GM19035 (cell line): ENCODE results near the gene FKBP3.
"Not testable (repeated sequence)": the region's sequence is repeated elsewhere in the genome, so short reads cannot be mapped to it uniquely, and the experiment has no call there.

ENCODE experiments used
- ATAC-seq: cut with Tn5 transposase; IDR thresholded peaks from one replicate; pipeline ENCODE4 v1.9.1; 2021; ENCODE audit not compliant: unreplicated experiment

FKBP3 gene

GRCh38 chr14:45134051-45134958 lies at the start of gene FKBP3:
TSS of gene FKBP3 (minus strand) at chr14:45134481. CDS start at chr14:45134456, 25 bp downstream.
- peak; percentile 88 for ATAC-seq

GRCh38 chr14:45181806-45182205 lies 47.5 kb upstream of the FKBP3 start:
- ATAC-seq: no peak

- no peak for ATAC-seq
These were observed 47.0 kb upstream of the FKBP3 start for GRCh38 chr14:45181329-45181728.

DNA sequence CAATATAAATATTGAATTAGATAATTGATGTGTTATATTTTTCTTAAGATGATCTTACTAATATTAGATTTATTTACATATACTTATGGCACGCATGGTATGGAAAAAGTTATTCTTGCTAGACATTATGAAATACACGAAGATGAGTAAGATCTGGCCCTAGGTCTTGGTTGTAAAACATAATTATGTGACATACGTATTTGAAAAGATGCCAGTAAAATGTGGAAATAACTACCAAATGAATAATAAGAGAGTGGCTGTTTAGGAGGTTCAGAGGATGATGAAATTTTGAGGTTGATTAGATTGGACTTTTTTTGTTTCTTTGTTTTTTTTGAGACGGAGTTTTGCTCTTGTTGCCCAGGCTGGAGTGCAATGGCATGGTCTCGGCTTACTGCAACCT lies 42.8 kb upstream of the FKBP3 start:
- no peak for ATAC-seq

- no peak for ATAC-seq
These were observed 35.6 kb upstream of the FKBP3 start for GRCh38 chr14:45169906-45170305.

DNA sequence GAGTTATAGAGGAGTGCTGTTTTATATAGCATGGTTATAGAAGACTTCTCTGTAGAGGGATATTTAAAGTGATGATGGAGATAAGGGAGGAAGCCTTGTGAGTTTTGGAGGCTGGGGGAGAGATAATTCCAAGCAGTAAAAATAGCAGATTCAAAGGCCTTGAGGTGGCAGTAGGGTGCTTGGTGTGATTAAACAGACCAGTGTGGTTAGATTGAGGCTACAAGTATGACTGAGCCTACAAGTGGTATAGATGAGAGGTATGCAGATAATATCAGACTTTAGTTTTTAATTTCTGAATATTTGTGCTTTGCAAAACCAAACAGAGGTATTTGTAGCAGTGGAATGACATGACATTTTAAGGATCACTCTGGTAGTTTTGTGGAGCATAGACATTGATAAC lies 21.8 kb upstream of the FKBP3 start:
- ATAC-seq: peak; percentile 64

- no peak for ATAC-seq
These were observed 16.2 kb upstream of the FKBP3 start for GRCh38 chr14:45150386-45150890.

GRCh38 chr14:45149602-45150001 lies 15.3 kb upstream of the FKBP3 start:
- ATAC-seq: no peak

- ATAC-seq: no peak
These were observed 10.9 kb upstream of the FKBP3 start for GRCh38 chr14:45145214-45145613.

DNA sequence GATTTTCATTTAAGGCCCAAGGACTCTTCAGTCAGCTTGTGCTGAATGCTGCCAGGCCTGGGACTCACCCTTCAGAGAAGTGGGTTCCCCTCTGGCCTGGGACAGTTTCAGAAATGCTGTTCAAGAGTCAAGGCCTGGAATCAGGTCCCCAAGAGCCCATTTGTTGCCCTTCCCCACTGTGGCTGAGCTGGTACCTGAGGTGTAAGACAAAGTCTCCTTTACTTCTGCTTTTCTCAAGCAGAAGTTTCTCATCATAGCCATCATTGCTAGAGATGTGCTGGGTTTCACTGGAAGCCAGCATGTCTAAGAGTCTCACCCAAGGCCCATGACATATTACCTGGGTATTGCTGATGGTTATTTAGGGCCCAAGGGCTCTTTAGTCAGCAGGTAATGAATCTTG lies 10.4 kb upstream of the FKBP3 start:
- peak; percentile 49 for ATAC-seq

DNA sequence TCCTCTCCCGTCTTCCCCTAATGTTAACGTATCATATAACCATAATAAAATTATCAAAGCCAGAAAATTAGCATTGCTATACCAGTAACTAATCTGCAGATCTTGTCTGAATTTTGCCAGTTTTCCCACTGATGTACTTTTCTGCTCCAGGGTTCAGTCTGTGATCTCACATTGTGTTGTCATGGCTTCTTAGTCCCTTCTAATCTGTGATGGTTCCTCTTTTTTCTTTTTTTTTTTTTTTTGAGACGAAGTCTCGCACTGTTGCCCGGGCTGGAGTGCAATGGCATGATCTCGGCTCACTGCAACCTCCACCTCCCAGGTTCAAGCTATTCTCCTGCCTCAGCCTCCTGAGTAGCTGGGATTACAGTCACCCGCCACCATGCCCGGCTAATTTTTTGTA lies 7.8 kb upstream of the FKBP3 start:
- not testable (repeated sequence) for ATAC-seq

DNA sequence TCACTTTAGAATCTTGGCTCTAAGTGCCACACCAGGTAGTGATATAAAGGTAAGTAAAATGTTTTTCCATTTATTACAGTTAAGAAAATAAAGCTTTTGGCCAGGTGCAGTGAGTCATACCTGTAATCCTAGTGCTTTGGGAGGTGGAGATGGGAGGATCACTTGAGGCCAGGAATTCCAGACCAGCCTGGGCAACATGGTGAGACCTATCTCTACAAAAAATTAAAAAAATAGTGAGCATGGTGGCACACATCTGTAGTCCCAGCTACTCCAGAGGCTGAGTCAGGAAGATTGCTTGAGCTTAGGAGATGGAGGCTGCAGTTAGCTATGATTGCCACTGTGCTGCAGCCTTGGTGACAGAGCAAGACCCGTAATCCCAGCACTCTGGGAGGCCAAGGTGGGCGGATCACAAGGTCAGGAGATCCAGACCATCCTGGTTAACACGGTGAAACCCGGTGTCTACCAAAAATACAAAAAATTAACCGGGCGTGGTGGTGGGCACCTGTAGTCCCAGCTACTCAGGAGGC lies 6.4 kb upstream of the FKBP3 start:
- no peak for ATAC-seq

DNA sequence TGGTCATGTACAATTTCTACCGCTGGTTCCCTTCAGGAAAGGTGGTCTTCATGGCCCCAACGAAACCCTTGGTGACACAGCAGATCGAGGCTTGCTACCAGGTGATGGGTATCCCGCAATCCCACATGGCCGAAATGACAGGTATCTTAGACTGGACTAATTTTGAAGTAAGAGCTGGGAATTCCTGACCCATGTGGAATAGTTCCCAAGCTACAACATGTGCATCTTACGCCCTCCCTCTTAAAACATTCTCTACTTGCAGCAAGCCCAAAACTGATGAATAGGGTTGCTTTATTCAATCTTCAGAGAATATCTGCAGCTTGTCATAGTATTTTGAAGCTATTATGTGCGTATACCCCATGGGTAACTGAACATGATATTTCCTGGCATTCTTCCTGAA lies 2.1 kb upstream of the FKBP3 start:
- ATAC-seq: no peak

- peak; percentile 40 for ATAC-seq
These were observed 1.5 kb upstream of the FKBP3 start, which contains the start of gene FANCM for GRCh38 chr14:45135659-45136395. TSS of gene FANCM (plus strand) at chr14:45135930. CDS start at chr14:45136032, 102 bp downstream.

DNA sequence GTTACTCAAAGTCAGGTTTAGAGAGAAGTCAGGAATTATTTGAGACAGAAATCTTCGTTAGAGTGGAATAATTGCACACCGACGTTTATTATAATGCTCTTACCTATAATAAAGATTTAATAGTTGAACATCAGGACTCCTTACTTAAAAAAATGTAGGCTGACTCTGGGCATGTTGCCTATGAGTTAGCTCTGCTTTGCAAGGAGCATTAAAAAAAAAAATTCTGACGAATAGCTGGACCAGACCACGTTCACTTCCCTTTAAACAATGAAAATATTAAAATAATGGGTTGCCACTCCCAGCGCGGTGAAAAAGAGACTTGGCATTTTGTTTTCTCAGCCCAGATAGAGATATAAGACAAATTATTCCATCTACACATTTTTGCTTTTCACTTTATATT lies 875 bp upstream of the FKBP3 start:
- no peak for ATAC-seq

DNA sequence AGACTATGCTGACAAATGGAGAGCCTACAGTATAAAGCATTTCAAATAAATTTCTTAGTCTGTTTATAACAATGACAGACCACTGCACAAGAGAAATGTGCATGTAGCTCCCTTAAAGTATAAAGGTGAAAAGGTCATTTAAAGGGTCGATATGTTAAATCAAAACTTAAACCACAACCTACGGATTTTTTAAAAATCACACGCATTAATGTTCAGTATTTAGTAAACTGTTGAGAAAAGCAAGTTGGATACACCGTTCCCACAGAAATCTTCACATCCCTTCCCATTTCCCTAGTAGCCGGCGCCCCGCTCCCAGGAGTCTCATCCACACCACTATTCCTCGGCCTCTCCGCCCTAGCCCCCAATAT lies 614 bp downstream of the FKBP3 start:
- no peak for ATAC-seq

DNA sequence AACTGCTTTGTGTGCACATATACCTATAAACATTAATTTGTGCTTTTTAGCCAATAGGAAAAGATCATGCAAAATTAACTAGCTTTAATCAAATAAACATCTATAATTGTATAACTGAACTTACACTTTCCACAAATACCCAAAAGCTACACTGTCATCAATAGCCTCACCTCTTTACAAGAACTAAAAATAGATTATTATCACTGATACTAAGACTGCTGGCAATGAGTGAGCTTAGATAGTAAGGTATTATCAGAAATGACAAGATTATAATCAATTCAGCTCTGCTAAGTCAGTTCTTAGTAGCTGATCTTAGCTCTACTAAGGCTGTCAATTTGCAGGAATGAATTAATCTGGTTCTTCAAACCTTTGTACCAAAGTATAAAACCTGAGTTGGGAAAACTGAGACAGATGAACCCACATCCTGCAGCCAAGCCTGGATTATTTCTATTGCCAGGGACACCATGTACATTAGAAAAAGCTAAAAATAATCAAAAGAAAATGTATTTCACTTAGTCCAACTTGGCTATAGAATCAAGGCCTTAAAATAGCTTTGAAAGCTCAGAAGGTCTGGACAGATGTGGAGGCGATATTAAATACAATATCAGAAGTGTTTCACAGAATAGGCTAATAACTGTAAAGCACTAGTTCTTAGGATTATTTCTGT lies 5.2 kb downstream of the FKBP3 start:
- no peak for ATAC-seq

DNA sequence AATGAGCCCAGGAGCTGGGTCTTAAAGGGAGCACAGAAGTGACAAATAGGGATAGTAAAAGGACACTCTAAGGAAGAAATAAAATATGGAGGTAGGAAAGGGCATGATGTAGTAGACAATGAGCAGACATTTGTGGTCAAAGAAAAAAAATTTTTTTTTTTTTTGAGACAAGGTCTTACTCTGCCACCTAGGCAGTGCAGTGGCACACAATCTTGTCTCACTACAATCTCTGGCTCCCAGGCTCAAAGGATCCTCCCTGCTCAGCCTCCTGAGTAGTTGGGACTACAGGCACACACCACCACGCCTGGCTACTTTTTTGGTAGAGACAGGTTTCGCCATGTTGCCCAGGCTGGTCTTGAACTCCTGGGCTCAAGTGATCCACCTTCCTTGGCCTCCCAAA lies 8.5 kb downstream of the FKBP3 start:
- ATAC-seq: no peak

GRCh38 chr14:45123271-45123670 lies 11.0 kb downstream of the FKBP3 start:
- ATAC-seq: no peak

DNA sequence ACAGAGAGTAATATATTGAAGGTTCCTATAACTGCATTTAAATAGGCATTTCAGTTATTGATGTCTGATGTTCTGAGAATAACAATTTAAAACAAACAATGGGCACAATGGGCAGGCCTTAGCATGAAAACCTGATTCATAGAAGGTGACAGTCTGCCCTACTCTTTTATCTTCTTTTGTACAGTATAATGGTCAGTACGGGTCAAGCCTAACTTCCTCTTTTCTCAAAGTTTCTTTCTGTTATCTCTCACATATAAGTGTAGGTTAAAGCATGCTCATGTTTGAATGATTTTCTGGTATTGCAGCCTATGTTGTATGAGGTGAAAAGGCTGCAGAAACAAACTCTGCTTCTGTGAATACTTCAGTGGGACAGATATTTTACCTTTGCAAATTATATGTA lies 14.2 kb downstream of the FKBP3 start:
- ATAC-seq: no peak

DNA sequence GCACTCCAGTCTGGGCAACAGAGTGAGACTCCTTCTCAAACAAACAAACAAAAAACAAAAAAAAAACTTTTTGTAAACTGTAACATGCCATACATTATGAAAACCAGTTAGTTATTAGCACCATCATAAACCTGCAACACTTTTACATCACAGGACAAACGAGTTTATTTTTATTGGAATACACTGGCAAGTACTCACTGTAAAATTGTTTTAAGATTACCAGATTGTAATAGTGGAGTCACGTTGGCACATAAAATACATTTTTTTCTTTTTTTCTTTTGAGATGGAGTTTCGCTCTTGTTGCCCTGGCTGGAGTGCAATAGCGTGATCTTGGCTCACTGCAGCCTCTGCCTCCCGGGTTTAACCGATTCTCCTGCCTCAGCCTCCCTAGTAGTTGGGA lies 15.7 kb downstream of the FKBP3 start:
- no peak for ATAC-seq
